ENCODE measurements around the gene MATN3. TPM values are rescaled to one million over a fixed set of nuclear protein-coding genes. Genes with fewer than 3 reads are reported as not detected.
A peak's percentile ranks its signal among the peaks of the same experiment; 100 is the strongest.

MATN3 gene, protein sequence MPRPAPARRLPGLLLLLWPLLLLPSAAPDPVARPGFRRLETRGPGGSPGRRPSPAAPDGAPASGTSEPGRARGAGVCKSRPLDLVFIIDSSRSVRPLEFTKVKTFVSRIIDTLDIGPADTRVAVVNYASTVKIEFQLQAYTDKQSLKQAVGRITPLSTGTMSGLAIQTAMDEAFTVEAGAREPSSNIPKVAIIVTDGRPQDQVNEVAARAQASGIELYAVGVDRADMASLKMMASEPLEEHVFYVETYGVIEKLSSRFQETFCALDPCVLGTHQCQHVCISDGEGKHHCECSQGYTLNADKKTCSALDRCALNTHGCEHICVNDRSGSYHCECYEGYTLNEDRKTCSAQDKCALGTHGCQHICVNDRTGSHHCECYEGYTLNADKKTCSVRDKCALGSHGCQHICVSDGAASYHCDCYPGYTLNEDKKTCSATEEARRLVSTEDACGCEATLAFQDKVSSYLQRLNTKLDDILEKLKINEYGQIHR
- total RNA-seq (2021; fragmentation: NEBNext Ultra II Directional; extraction: Animal tissue kit (Norgen Biotek cat#: 25700)) (9.7 and 9.9 TPM in 2 replicates), polyA plus RNA-seq (2011; rRNA removed) (3.0 TPM in 2 replicates), polyA minus RNA-seq (2011; rRNA and poly(A)+ RNA removed) (5.3 and 6.6 TPM in 2 replicates)
- polyA plus RNA-seq (2011; cell fraction: cytosol; rRNA removed) = 5.2 TPM
- polyA plus RNA-seq (2011; cell fraction: nucleus; rRNA removed) = 6.1 TPM
- polyA plus RNA-seq (2012, experiment 1 of 2) = 6.6 to 9.2 TPM (median 8.0 TPM) in 4 replicates
- polyA plus RNA-seq (2012, experiment 2 of 2) = 3.2 TPM
- 11.5 TPM for polyA plus RNA-seq (2013, experiment 1 of 2)
- polyA plus RNA-seq (2013, experiment 2 of 2) = 12.9 TPM
- polyA minus RNA-seq (2011; cell fraction: cytosol; rRNA and poly(A)+ RNA removed) = 4.6 TPM
- polyA minus RNA-seq (2011; cell fraction: nucleus; rRNA and poly(A)+ RNA removed) = 6.7 TPM
- long read RNA-seq, experiment 1, partial matches to known transcripts = 4 of 8 reads
- long read RNA-seq, experiment 1, other reads (novel, unspliced or antisense) = 3 of 8 reads
- long read RNA-seq, experiment 2, partial matches to known transcripts = 1 of 1 reads
- long read RNA-seq, experiment 2, other reads (novel, unspliced or antisense) = 0 of 1 reads

DNA sequence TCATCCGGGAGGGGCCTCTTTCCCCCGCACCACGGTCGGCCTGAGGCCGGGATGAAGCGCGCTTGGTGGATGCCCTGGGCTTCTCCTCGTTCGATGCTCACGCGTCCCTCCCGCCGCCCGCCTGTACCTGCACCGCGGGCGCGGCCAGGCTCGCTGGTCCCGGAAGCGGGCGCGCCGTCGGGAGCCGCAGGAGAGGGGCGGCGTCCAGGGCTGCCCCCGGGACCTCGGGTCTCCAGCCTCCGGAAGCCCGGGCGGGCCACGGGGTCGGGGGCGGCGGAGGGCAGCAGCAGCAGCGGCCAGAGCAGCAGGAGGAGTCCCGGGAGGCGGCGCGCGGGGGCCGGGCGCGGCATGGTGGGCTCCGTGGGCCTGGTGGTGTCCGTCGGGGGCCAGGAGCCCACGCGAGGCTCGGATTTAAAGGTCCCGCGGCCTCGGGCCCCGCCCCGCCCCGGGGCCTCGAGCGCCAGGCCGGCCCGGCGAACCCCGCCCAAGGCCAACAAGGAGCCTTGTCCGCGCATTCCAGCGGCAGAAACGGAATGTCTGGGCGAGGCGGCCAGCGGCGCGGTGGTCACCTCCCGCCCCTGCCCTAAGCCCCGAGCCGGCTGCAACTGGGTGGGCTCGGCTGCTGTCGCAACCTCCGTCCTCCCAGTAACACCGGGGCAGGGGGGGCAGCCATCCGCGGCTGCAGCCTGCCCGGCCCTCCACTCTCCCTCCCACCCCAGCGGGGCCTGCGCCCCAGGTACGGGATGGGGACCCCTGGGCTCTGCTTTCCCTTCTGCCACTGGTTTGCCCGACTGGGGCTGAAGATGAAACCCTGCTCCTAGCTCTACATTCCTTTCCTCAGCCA is at the start of gene MATN3:
MATN3 (minus strand) TSS at position 387 of the 844 bp plus-strand sequence; CDS start at position 350, 37 bp downstream.
- 3% methylated on average over 50 of the region's 87 CpGs; no CpG with 5 or more reads in 1 of the 2 experiments for WGBS, 2 experiments (ENCODE audit: extremely low coverage in 1 of 2, insufficient coverage in 1 of 2, insufficient read length in 1 of 2, insufficient replicate concordance in 2 of 2, low coverage in 1 of 2, low lambda C conversion rate in 2 of 2, missing lambda C conversion rate in 1 of 2)
- no peak within 1 kb of the TSS; the same call in 1 of the 2 replicates for H2BK15ac ChIP-seq (ENCODE audit: low read length)
- peak within 1 kb of the TSS; percentile 15 to 73 (median 50); a peak in 5 of 7 replicates for H3K9ac ChIP-seq (replicated peaks in 1 of 4; ENCODE audit: extremely low read depth in 1 of 4, low read depth in 3 of 4, low read length in 3 of 4)
- H2BK120ac ChIP-seq (replicated peaks; ENCODE audit: low read depth, low read length) = peak within 1 kb of the TSS; percentile 39
- H4K8ac ChIP-seq (ENCODE audit: extremely low read depth, insufficient read depth, low read length) = peak within 1 kb of the TSS; percentile 30; the same call in 1 of the 2 replicates
- DNase-seq (ENCODE audit: low read depth in 1 of 2, low spot score in 2 of 2) = peak in 1 of 2 experiments; percentile 73
- H3K4me3 ChIP-seq (ENCODE audit: extremely low read depth in 1 of 4, insufficient read depth in 2 of 4, low read depth in 3 of 4, low read length in 4 of 4) = peak within 1 kb of the TSS; percentile 44 to 67 (median 58)
- no peaks in the 10 kb centered on the region for H3K79me2 ChIP-seq (ENCODE audit: control insufficient read depth in 1 of 2, insufficient read depth in 2 of 2, low read length in 2 of 2)
- H3K23ac ChIP-seq (ENCODE audit: insufficient read length) = no peak within 1 kb of the TSS
- peak within 1 kb of the TSS; percentile 70; the same call in 1 of the 2 replicates for H2BK12ac ChIP-seq (ENCODE audit: low read depth, low read length)
- ChIA-PET CTCF (ENCODE audit: partially characterized antibody) (interaction anchor here (1.4 to 9.4 kb wide), 11 partner anchors 9 to 630 kb away, joined by 3 to 125 read pairs (median 19); partner anchors contain the start of gene WDR35), POLR2A (ENCODE audit: partially characterized antibody) (interaction anchor here (0.6 to 2.2 kb wide), 9 partner anchors 11 to 333 kb away, joined by 3 to 8 read pairs (median 4); partner anchors contain the start of gene WDR35)
- peaks cover 9% of the 10 kb centered on the region; the same call in 1 of the 2 replicates for H3K23me2 ChIP-seq (ENCODE audit: low read depth, low read length)
- H2BK20ac ChIP-seq (ENCODE audit: low read length) = 0 out of 2 replicates have a peak within 1 kb of the TSS, but pooled peaks have one; percentile 16
- no peak within 1 kb of the TSS for H3K14ac ChIP-seq (ENCODE audit: insufficient read length)
- H3K56ac ChIP-seq (replicated peaks; ENCODE audit: insufficient read length, low read depth, low read length) = no peak within 1 kb of the TSS
- no peaks in the 10 kb centered on the region for H3K79me1 ChIP-seq (ENCODE audit: low read depth, low read length)
- H4K5ac ChIP-seq (ENCODE audit: insufficient read length, low read depth, low read length) = peak within 1 kb of the TSS; percentile 22
- H4K20me1 ChIP-seq (replicated peaks in 1 of 2; ENCODE audit: control insufficient read depth in 1 of 2, insufficient read depth in 2 of 2, low read length in 2 of 2) = no peaks in the 10 kb centered on the region
- 0 out of 4 replicates have a peak, but pooled peaks cover 0 to 2% of the 10 kb centered on the region in 2 experiments for H3K9me3 ChIP-seq (ENCODE audit: insufficient read depth in 2 of 2, low read depth in 1 of 2, low read length in 1 of 2)
- no peak within 1 kb of the TSS for H2AK5ac ChIP-seq (ENCODE audit: low read depth, low read length)
- FAIRE-seq = no peak
- no peak within 1 kb of the TSS for H3K27ac ChIP-seq (ENCODE audit: low read depth, low read length)
- H3K27me3 ChIP-seq (replicated peaks in 1 of 4; ENCODE audit: control insufficient read depth in 3 of 4, extremely low read depth in 1 of 4, insufficient read depth in 3 of 4, low read length in 3 of 4) = peaks cover 0 to 23% (median 14%) of the 10 kb centered on the region in 4 experiments; a peak in 6 of 7 replicates
- no peaks in the 10 kb centered on the region for H3K36me3 ChIP-seq (ENCODE audit: control insufficient read depth in 2 of 4, insufficient read depth in 4 of 4, low read length in 3 of 4)
- no peak within 1 kb of the TSS; the same call in 1 of the 2 replicates for H2BK5ac ChIP-seq (ENCODE audit: low read depth, low read length)
- H3K18ac ChIP-seq (ENCODE audit: extremely low read depth, low read length) = peak within 1 kb of the TSS; percentile 42; the same call in 1 of the 2 replicates
- H4K91ac ChIP-seq (replicated peaks; ENCODE audit: insufficient read length, low read length) = no peak within 1 kb of the TSS
- peak within 1 kb of the TSS; percentile 91 to 94 for H3K4me2 ChIP-seq (ENCODE audit: insufficient read depth in 1 of 2, low read depth in 2 of 2, low read length in 2 of 2)
- H2AFZ ChIP-seq (ENCODE audit: low read length) = peak within 1 kb of the TSS; percentile 99
- no peak within 1 kb of the TSS for H3K4ac ChIP-seq (replicated peaks; ENCODE audit: insufficient read length, low read depth, low read length)
- peaks cover 0 to 13% (median 7%) of the 10 kb centered on the region in 4 experiments; a peak in 3 of 7 replicates for H3K4me1 ChIP-seq (replicated peaks in 1 of 4; ENCODE audit: control insufficient read depth in 3 of 4, insufficient read depth in 4 of 4, low read length in 3 of 4)
- TF ChIP-seq PHF8 (conservative IDR thresholded peaks at IDR 0.05; ENCODE audit: low read depth, low read length) = peak; percentile 59; the same call in 1 of the 2 replicates
- no peak for TF ChIP-seq EZH2 (IDR thresholded peaks at IDR 0.05; ENCODE audit: low read depth, low read length, severe bottlenecking)
- no peak for TF ChIP-seq EP300 (IDR thresholded peaks at IDR 0.05; ENCODE audit: borderline replicate concordance in 1 of 2, low read depth in 2 of 2, low read length in 2 of 2)
- no peak for TF ChIP-seq SIX5 (IDR thresholded peaks at IDR 0.05; ENCODE audit: low read depth, low read length)
- TF ChIP-seq TAF1 (IDR thresholded peaks at IDR 0.05; ENCODE audit: low read depth, low read length) = peak; percentile 61; the same call in 1 of the 2 replicates

All from H1 (cell line).